ENCODE results near the gene FHL5.
"Not testable (repeated sequence)": the region's sequence is repeated elsewhere in the genome, so short reads cannot be mapped to it uniquely, and the experiment has no call there.

Gene FHL5

DNA sequence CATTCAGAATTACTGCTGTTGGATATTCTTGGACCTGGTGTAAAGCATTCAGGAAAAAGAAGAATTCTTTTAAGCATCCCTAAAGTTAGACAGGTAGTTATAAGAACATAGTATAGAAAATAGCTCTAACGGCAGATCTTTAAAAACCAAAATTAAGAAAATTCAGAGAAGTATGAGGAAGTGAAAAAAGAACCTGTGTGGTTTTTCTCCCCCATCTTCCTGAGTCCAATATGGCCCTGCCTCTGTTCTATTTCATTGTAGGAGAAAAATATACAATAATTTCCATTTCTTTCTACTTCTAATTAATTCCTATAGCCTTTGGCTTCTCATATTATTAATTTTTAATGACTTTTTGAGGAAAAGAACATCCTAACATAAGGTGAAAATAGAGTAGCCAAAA is 47.1 kb downstream of the FHL5 start:
- DNase-seq (ENCODE audit: low read depth) = no peak

DNA sequence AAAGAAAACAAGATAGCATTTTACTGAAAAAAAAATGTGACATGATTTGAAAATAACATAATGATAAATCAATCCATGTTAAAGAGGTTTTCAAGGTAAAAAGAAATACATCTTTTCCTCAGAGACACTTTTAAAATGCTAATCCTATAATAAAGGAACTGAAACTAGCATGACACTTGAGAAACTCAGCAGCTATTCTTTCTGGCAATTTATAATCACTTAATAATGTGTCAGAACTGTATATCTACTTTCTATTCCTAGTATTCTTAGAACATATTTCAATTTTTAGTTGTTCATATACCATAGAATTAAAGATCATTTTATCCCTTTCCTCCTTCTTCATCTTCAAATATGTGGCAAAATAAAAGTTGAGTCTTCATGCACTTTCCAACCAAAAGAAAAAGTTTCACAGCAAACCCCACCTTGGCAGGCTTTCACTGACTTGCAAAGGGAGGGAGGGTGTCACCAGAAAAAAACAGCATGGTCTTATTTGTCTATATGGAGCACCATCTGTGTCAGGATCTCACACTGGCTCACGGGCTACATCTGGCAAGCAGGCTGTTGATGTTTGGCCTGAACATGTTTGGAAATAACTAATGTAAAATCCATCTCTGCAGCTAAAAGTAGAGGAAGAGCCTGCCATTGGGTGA is 48.5 kb downstream of the FHL5 start:
- no peak for DNase-seq (ENCODE audit: low read depth)

DNA sequence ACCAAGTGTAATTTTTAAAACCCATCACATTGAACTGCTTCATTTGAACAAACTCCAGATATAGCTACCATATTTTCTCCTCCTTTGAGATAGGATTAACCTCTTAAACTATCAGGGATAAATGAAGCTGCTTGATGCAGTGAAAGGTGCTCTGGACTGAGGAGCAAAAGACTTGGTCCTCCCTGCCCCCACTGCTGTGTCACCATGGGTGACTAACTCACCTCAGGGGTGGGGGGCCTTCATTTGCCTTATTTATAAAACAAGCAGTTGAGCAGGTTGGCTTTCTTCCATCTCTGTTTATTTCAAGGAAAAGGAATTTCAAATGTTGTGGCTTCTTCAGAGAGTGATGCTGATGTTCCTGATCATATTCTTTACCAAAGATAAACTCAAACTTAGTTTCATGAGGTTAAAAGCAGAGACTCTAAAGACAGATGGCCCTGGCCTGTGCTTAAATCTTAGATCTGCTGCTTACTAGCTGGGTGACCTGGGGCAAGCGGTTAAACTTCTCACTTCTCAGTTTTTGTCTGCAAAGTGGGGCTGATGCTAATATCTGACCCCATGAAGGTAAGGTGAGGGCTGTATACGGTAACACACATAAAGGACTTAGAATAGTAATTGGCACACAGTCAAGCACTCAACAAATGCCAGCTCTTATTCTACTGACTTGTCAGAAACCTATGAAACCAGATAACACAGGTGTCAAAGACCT is 50.5 kb downstream of the FHL5 start:
- no peak for DNase-seq (ENCODE audit: low read depth)

DNA sequence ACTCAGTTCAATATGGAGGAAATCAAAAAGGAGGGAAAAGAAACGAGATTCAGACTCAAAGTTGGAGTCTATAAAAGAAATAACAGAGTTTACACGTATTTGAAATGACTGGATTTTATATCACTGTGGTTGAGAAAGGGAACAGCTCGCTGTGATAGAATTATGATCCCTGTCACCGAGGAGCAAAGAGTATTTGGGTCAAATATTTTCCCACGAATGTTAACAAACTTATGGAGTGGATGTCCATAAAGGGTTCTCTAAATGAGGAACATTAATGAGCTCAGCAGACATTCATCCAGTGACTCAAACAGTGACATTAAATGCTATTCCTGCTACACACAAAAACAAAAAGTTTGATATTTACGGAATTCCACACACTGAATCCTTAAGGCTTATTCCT is 57.9 kb downstream of the FHL5 start:
- no peak for DNase-seq (ENCODE audit: low read depth)

DNA sequence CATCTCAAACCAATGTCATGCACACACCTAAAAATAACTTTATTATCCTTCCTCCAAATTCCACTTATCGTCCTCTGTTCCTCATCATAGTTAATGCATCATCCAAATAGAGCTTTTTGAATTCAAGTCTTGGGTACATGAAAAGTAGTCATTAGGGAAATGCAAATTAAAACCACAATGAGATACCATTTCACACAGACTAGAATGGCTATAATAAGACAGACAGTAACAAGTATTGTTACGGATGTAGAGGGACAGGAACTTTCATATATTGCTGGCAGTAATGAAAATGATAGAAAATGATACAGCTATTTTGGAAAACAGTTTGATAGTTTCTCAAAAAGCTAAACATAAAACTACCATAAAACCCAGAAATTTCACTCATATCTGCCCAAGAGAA is 59.1 kb downstream of the FHL5 start:
- no peak for DNase-seq (ENCODE audit: low read depth)

DNA sequence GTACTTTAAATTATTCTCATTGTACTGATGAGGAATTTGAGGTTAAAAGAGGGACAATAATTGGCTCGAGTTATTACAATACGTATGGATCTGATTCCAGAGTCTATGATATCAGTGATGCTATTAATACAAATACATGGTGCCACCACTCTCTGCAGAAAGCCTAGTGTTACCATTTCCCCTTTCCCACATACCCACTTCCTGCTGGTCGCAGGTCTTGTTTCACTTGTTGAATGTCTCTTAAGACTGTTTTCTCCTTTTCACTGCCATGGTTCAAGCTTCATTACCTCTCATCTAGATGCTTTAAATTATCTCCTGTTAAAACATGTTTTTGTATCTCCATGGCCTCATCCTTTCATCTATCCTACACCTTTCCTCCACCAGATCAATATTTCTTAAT is 62.0 kb downstream of the FHL5 start:
- DNase-seq (ENCODE audit: low read depth) = no peak

DNA sequence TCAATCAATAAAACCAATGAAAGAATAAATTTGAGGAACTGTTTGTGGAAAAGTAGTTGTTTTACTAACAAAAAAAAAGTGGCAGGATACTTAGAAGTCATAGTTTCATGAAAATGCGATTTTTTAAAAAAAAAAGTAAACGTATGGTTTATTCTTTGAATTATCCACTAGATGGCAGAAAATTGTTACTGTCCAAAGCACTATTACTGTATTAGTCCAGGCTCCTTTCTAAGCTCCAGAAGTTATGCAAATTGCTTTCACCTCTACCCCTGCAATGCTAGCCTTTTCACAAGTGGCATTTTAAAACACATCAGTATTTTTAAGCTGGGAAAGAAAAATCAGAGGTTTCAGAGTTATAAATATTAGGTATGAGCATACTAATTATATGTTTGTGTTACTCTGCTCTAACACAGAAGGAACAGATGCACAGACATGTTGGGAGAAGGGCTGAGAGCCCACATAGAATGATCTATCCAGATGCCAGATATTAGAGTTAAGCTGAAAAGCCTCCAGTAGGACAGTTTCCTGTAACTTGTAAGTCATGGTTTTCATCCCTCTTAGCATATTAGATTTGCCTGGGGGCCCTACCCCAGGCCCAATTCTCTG is 63.9 kb downstream of the FHL5 start:
- peak; percentile 18 for DNase-seq (ENCODE audit: low read depth)

DNA sequence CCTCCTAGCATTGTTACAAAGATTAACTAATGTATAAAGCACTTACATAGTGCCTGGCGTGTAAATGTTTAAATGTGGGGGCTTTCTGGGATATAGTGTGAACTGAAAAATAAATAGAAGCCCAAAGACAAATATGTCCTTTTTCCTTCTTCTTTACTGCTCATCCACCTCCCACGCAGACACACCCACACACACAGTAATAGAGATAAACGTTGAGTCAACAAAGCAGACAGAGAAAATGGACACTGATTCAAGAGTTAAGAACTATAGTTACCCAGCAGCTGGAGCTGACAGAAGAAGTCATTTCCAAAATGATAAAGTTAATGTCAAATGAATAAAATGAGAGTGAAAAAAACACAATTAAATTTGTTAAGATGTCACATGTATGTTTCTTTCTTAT is 68.3 kb downstream of the FHL5 start:
- no peak for DNase-seq (ENCODE audit: low read depth)

DNA sequence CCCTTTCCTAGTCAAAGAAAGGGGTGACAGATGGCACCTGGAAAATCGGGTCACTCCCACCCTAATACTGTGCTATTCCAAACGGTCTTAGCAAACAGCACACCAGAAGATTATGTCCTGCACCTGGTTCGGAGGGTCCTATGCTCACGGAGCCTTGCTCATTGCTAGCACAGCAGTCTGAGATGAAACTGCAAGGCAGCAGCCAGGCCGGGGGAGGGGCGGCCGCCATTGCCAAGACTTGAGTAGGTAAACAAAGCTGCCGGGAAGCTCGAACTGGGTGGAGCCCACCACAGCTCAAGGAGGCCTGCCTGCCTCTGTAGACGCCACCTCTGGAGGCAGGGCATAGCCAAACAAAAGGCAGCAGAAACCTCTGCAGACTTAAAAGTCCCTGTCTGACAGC is 75.1 kb downstream of the FHL5 start:
- DNase-seq (ENCODE audit: low read depth) = not testable (repeated sequence)

DNA sequence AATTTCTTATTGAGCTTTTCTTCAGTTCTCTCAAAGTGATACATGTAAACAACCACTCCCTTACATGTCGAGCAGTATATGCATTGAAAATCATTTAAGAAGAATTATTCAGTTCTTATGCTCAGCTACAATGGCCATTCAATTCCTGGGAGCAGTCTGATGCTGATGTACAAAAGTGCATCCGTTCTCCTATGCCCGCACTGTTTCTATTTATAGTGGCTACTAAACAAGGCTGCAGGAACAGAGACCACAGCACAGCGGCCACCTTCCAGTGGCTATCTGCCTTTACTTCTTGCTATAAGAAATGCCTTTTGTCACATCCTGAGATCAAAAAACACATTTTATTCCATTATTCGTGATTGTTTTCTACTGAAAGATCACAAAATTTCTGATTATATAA is 82.2 kb downstream of the FHL5 start:
- DNase-seq (ENCODE audit: low read depth) = no peak

DNA sequence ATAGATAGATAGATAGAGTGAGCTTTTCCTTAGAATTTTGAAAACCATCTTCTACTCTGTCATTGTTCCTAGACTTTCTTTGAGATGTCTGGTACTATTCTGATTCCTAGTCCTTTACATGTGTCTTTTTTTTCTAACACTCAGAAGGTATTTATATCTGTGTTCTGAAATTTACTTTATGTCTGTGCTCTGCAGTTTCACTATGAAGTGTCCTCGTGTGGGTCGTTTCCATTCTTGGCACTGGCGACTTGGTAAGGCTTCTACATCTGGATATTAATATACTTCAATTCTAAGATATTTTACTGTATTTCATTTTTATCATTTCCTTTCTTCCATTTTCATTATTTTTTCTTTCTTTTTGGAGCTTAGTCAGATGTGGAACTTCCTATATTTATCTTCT is 87.0 kb downstream of the FHL5 start:
- DNase-seq (ENCODE audit: low read depth) = no peak

DNA sequence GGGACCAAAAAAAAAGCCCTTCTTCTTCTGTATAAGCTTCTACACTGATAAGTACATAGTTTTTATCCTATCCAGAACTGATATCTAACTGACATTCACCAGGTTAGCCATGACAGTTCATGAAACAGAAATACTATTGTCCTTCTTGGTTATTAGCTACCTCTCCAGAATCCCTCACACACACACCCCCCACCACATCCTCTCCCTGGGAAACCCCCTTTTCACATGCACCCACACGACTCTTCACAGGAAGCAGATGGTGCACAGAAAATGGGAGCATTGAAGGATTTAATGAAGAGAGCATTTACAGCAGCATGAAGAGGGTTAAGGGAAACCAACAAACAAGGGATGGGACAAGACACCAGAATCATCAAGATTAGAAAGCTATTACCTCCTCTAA is 88.9 kb downstream of the FHL5 start:
- DNase-seq (ENCODE audit: low read depth) = no peak

DNA sequence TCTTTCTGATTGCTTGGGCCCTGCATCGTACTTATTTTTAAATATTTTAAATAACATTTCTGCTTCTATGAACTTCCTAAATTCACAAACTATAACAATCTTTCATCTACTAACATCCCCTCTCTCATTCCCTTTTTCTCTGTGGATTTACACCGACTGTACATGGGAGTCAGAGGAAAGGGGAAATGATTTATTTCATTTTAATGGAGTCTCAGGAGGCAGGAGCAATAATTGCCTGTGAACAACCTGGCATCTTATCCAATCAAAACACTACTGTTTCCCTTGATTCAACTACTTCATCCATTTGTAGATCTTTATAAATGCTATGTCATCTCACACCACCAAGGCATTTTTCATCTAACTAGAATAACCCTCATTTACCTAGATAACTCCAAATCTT is 89.6 kb downstream of the FHL5 start:
- no peak for DNase-seq (ENCODE audit: low read depth)

DNA sequence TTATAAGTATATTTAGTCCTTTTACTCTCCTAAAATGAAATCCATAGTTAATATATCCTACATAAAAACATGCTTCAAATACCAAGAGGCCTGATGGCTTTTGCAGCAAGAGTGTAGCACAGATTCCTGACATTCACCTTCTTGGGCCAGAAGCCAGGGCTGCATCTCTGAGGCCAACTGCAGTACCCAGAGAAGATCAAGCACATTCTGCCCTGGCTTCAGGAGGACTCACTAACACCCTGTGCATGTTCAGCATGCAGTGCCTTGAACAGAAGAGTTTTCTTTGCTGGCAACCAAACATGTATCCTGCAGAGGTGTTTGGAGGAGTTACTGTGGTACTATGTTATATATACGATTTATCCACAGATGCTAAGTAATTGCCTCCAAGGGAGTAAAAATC is 90.3 kb downstream of the FHL5 start:
- no peak for DNase-seq (ENCODE audit: low read depth)

DNA sequence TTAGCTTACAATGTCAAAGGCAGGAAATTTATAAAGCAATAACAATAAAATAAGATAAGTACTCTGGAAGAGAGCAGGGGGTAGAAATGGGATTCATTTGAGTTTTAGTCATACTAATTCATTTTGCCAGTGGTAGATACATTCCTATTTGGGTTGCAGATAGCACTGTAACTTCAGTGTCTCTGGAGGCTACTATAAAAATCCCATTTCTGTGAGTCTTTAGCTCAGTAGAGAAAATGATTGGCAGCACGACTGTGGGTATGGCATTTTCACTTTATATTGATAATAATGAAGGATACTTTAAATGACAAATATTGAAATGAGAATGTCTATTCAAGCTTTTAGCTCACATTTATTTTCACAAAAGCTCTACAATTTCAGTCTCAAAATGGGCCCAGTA is 93.6 kb downstream of the FHL5 start:
- no peak for DNase-seq (ENCODE audit: low read depth)

DNA sequence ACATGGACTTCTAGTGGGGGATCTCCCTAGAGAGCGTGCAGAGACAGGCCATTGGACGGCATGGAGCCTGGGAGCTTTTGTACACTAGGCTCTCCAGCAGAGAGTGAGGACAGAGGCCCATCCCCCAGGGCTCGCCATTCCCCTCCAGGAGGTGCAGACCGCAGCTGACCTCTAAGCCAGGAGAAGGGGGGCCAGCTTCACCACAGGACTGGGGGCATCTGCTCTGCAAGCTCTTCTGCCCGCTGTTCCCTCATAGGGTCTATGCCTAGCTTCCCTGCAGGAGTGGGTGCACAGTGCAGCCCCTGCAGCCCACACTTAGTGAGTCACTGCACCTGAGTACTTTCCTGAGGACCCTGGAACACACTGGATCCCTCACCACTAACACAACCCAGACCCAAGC is 94.4 kb downstream of the FHL5 start:
- no peak for DNase-seq (ENCODE audit: low read depth)

DNA sequence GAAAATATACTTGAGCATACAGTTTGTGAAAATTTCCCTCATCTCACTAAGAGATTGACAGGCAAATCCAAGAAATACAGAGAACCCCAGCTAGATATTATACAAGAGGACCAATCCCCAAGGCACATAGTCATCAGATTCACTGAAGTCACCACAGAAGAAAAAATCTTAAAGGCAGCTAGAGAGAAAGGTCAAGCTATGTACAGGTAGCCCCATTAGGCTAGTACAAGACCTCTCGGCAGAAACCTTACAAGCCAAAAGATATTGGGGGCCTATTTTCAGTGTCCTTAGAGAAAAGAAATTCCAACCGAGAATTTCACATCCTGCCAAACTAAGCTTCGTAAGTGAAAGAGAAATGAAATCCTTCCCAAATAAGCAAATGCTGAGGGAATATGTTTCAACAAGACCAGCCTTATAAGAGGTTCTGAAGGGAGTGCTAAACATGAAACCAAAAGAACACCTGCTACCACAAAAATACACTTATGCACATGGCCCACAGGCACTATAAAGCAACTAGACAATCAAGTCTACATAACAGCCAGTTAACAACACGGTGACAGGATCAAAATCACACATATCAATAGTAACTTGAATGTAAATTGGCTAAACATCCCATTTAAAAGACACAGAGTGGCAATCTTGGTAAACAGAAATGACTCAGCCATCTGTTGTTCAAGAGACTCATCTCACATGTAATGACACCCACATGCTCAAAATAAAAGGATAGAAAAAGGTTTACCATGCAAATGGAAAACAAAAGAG is 96.3 kb downstream of the FHL5 start:
- no peak for DNase-seq (ENCODE audit: low read depth)
